HUES64 (cell line): ENCODE results near the gene CAMK2A.
"Not testable (repeated sequence)": the region's sequence is repeated elsewhere in the genome, so short reads cannot be mapped to it uniquely, and the experiment has no call there.

Experiments
- H3K27ac ChIP-seq: 2 replicates; pipeline ENCODE4 v1.7.0; 2013; ENCODE audit warnings: low read depth, low read length, inconsistent platforms
- H3K27me3 ChIP-seq: 2 replicates; pipeline ENCODE4 v1.6.1; 2013; ENCODE audit warnings: mild to moderate bottlenecking, low read length; ENCODE audit not compliant: insufficient read depth
- H3K36me3 ChIP-seq: 2 replicates; pipeline ENCODE4 v1.6.1; 2013; ENCODE audit warnings: mild to moderate bottlenecking, low read length; ENCODE audit not compliant: insufficient read depth
- H3K4me1 ChIP-seq: 2 replicates; pipeline ENCODE4 v1.6.1; 2013; ENCODE audit warnings: mild to moderate bottlenecking, low read length, moderate library complexity; ENCODE audit not compliant: insufficient read depth
- H3K4me3 ChIP-seq: 2 replicates; pipeline ENCODE4 v1.5.1; 2013; ENCODE audit warnings: mild to moderate bottlenecking, low read length, moderate library complexity
- H3K9ac ChIP-seq: 2 replicates; pipeline ENCODE4 v1.6.1; 2013; ENCODE audit warnings: mild to moderate bottlenecking, low read depth, low read length
- H3K9me3 ChIP-seq: 2 replicates; pipeline ENCODE4 v1.6.1; 2013; ENCODE audit warnings: low read depth, low read length; ENCODE audit not compliant: insufficient read depth
- WGBS: fragments of 150-250, 120-280 bp; methylation state at CpG from one replicate; pipeline ENCODE4 v1.1.7; 2013; ENCODE audit warnings: missing lambda C conversion rate; 5-methylcytosine and 5-hydroxymethylcytosine counted together

CAMK2A gene

GRCh38 chr5:150241298-150242160 lies 48.0 kb downstream of the CAMK2A start:
- Histone ChIP-seq H3K27ac (no peak overlapping the region), H3K9ac (no peak overlapping the region), H3K36me3 (no peaks in the 10 kb centered on the region), H3K4me3 (no peak overlapping the region), H3K4me1 (no peaks in the 10 kb centered on the region), H3K9me3 (no peaks in the 10 kb centered on the region), H3K27me3 (no peaks in the 10 kb centered on the region)
- WGBS = 77% methylated on average over 14 of the region's 14 CpGs

GRCh38 chr5:150239794-150240122 lies 49.8 kb downstream of the CAMK2A start:
- Histone ChIP-seq H3K9me3 (no peaks in the 10 kb centered on the region), H3K36me3 (no peaks in the 10 kb centered on the region), H3K4me3 (no peak overlapping the region), H3K27ac (no peak overlapping the region), H3K27me3 (no peaks in the 10 kb centered on the region), H3K4me1 (no peaks in the 10 kb centered on the region), H3K9ac (no peak overlapping the region)
- WGBS = 90% methylated on average over 7 of the region's 7 CpGs

DNA sequence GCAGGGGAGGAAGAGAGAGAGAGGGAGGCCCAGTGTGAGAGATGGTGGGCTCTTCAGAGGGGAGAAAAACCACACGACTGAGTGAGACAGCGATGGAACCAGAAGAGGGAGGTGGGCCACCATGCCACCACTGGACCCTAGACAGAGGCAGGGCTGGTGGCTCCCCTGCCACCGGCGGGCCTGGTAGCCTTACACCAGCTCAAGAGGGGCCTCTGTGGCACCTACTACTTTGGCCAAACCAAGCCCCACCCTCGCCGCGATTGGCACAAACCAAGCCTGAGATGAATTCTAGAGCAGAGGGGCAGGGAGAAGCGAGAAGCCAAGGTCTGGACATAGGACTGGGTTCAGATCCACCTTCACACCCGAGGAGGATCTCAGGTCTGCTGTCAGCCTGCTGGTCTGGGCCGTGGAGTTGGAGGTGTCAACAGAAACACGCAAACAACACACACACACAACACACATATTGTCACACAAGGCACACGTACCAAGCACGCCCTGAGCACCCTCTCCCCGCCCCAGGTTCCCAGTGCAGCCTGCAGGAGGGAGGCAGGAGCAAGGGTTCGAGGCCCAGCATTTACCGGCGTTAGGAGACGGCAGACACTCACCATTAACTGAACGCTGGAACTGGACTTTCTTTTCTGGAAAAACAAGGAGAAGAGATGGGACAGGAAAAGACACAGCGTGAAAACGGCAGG lies 50.3 kb downstream of the CAMK2A start:
- no peaks in the 10 kb centered on the region for H3K27me3 ChIP-seq
- no peak overlapping the region for H3K4me3 ChIP-seq
- no peaks in the 10 kb centered on the region for H3K36me3 ChIP-seq
- no peak overlapping the region for H3K9ac ChIP-seq
- no peaks in the 10 kb centered on the region for H3K9me3 ChIP-seq
- no peak overlapping the region for H3K27ac ChIP-seq
- H3K4me1 ChIP-seq = no peaks in the 10 kb centered on the region
- 94% methylated on average over 21 of the region's 21 CpGs for WGBS

DNA sequence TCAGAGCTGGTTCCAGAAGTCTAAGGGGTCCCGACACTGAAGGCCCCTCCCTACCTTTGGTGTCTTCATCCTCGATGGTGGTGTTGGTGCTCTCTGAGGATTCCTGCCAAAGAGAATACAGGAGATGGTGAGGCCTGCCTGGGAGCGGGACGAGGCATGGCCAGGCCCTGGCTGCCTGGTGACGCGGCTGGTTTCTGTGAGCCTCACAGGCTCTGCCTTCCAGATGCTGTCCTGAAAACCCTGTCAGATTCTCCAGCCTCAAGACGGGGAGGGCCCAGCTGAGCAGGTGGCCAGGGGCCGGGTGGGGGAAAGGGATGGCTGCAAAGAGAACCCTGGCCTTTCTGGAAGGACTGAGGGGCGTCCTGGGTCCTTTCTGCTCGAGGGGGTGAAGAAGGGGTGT lies 50.9 kb downstream of the CAMK2A start:
- no peak overlapping the region for H3K9ac ChIP-seq
- H3K4me3 ChIP-seq = no peak overlapping the region
- H3K4me1 ChIP-seq = no peaks in the 10 kb centered on the region
- 88% methylated on average over 10 of the region's 10 CpGs for WGBS
- H3K36me3 ChIP-seq = no peaks in the 10 kb centered on the region
- no peaks in the 10 kb centered on the region for H3K27me3 ChIP-seq
- no peak overlapping the region for H3K27ac ChIP-seq
- no peaks in the 10 kb centered on the region for H3K9me3 ChIP-seq

GRCh38 chr5:150236981-150237754 lies 52.4 kb downstream of the CAMK2A start:
- H3K27ac ChIP-seq = no peak overlapping the region
- WGBS = 93% methylated on average over 15 of the region's 15 CpGs
- no peaks in the 10 kb centered on the region for H3K4me1 ChIP-seq
- no peaks in the 10 kb centered on the region for H3K9me3 ChIP-seq
- no peaks in the 10 kb centered on the region for H3K36me3 ChIP-seq
- no peak overlapping the region for H3K4me3 ChIP-seq
- no peak overlapping the region for H3K9ac ChIP-seq
- H3K27me3 ChIP-seq = no peaks in the 10 kb centered on the region

DNA sequence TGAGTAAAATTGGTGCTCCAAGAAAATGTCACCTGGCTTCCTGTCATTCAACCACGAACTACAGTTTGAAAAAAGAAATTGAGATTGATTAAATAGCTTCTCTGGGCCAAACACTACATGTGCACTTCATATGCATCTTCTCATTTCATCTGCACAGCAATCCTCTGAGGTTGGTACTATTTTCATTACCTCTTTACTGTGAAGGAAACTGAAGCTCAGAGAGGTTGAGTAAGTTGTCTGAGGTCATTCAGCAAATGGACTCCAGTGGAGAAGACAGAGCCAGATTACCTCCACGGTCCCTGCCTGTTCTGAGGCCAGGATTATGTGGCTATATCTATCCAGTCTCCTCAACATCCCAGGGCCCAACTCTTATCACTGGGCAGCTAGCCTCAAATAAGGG lies 53.3 kb downstream of the CAMK2A start:
- no peak overlapping the region for H3K27ac ChIP-seq
- H3K36me3 ChIP-seq = no peaks in the 10 kb centered on the region
- H3K9me3 ChIP-seq = no peaks in the 10 kb centered on the region
- WGBS = 95% methylated on average over 2 of the region's 2 CpGs
- H3K4me3 ChIP-seq = no peak overlapping the region
- H3K9ac ChIP-seq = no peak overlapping the region
- no peaks in the 10 kb centered on the region for H3K27me3 ChIP-seq
- no peaks in the 10 kb centered on the region for H3K4me1 ChIP-seq

DNA sequence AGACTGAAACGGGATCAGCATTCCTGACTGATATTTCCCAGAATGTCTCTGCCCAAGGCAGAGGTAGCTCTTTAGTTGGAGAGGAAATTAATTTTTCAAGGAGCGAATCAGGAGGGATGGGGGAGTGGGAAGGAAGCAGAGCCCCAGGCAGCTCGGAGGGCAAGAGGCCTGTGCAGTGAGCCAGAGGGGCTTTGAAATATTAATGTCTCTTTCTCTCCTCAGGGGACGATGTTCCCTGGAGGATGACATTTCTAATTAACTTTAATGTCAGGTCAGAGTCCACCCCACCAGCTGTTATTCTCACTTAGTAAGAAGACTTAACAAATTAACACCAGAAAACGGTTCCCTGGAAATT lies 54.1 kb downstream of the CAMK2A start:
- H3K9ac ChIP-seq = no peak overlapping the region
- no peaks in the 10 kb centered on the region for H3K9me3 ChIP-seq
- no peak overlapping the region for H3K27ac ChIP-seq
- 85% methylated on average over 5 of the region's 5 CpGs for WGBS
- no peak overlapping the region for H3K4me3 ChIP-seq
- no peaks in the 10 kb centered on the region for H3K27me3 ChIP-seq
- no peaks in the 10 kb centered on the region for H3K4me1 ChIP-seq
- no peaks in the 10 kb centered on the region for H3K36me3 ChIP-seq

- 87% methylated on average over 5 of the region's 5 CpGs for WGBS
Observed at GRCh38 chr5:150234576-150235499, 54.7 kb downstream of the CAMK2A start.

GRCh38 chr5:150233706-150234105 lies 55.9 kb downstream of the CAMK2A start:
- not testable (repeated sequence) for H3K27ac ChIP-seq, H3K36me3 ChIP-seq, H3K4me3 ChIP-seq, H3K9me3 ChIP-seq, H3K4me1 ChIP-seq, H3K9ac ChIP-seq, H3K27me3 ChIP-seq
- 95% methylated on average over 5 of the region's 5 CpGs for WGBS

More at GRCh38 chr5:150234576-150235499, 54.7 kb downstream of the CAMK2A start:
- H3K36me3 ChIP-seq = no peaks in the 10 kb centered on the region
- no peaks in the 10 kb centered on the region for H3K4me1 ChIP-seq
- no peak overlapping the region for H3K27ac ChIP-seq
- H3K27me3 ChIP-seq = no peaks in the 10 kb centered on the region
- no peaks in the 10 kb centered on the region for H3K9me3 ChIP-seq
- no peak overlapping the region for H3K4me3 ChIP-seq
- no peak overlapping the region for H3K9ac ChIP-seq

DNA sequence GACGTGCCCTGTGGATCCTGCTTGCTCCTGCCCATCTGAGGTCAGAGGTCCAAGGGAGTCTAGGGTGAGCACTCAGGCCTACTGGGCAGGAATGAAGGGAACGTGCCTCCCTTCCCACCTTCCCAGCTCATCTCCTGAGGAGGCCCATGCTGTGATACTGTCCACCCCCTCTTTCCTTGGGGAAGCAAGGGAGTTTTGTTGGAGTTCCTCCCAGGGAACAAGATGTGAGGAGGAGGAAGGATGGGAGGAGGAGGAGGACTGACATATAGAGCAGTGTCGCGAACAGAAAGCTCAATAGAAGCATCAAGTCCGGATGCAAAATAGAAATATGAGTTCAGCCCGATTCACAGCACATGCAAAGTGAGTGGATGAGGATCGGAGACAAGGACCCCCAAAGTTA lies 58.7 kb downstream of the CAMK2A start:
- Histone ChIP-seq H3K9me3 (no peaks in the 10 kb centered on the region), H3K27ac (no peak overlapping the region), H3K4me1 (no peaks in the 10 kb centered on the region), H3K27me3 (no peaks in the 10 kb centered on the region), H3K4me3 (no peak overlapping the region), H3K9ac (no peak overlapping the region), H3K36me3 (no peaks in the 10 kb centered on the region)
- WGBS = 92% methylated on average over 7 of the region's 7 CpGs
